Dedifferentiated amniotic fluid mesenchymal stem cell (primary cell): ENCODE results near the gene JARID2.
A peak's percentile ranks its signal among the peaks of the same experiment; 100 is the strongest.

Experiments
- DNase-seq: peaks from one replicate; pipeline ENCODE4 v3.0.0-alpha.2; 2016; ENCODE audit errors: extremely low spot score

Gene JARID2

GRCh38 chr6:15245361-15246216 is at the start of gene JARID2:
JARID2 (plus strand) TSS chr6:15246069; CDS start chr6:15246540, 471 bp downstream.
- DNase-seq = peak; percentile 98

- DNase-seq = no peak
Measured at GRCh38 chr6:15200087-15200486, 45.8 kb upstream of the JARID2 start.

- DNase-seq = no peak
Measured at GRCh38 chr6:15205321-15205720, 40.5 kb upstream of the JARID2 start.

- DNase-seq = no peak
Measured at GRCh38 chr6:15206887-15207286, 39.0 kb upstream of the JARID2 start.

GRCh38 chr6:15207923-15208322 is 37.9 kb upstream of the JARID2 start:
- no peak for DNase-seq

GRCh38 chr6:15213838-15214400 is 31.9 kb upstream of the JARID2 start:
- no peak for DNase-seq

GRCh38 chr6:15218401-15218800 is 27.5 kb upstream of the JARID2 start:
- no peak for DNase-seq

- no peak for DNase-seq
Measured at GRCh38 chr6:15220062-15220461, 25.8 kb upstream of the JARID2 start.

- DNase-seq = no peak
Measured at GRCh38 chr6:15227827-15228318, 18.0 kb upstream of the JARID2 start.

- no peak for DNase-seq
Measured at GRCh38 chr6:15230827-15231226, 15.0 kb upstream of the JARID2 start.

GRCh38 chr6:15232836-15233510 is 12.9 kb upstream of the JARID2 start:
- no peak for DNase-seq

- no peak for DNase-seq
Measured at GRCh38 chr6:15234068-15234758, 11.7 kb upstream of the JARID2 start.

GRCh38 chr6:15239616-15240364 is 6.1 kb upstream of the JARID2 start:
- no peak for DNase-seq

- no peak for DNase-seq
Measured at GRCh38 chr6:15242503-15242902, 3.4 kb upstream of the JARID2 start.

GRCh38 chr6:15242937-15243614 is 2.8 kb upstream of the JARID2 start:
- no peak for DNase-seq

- DNase-seq = no peak
Measured at GRCh38 chr6:15243910-15244619, 1.8 kb upstream of the JARID2 start.

- DNase-seq = peak; percentile 25
Measured at GRCh38 chr6:15244620-15245360, 1.1 kb upstream of the JARID2 start.

GRCh38 chr6:15246217-15246665 is 372 bp downstream of the JARID2 start:
- DNase-seq = no peak
